H9 (cell line): ENCODE data around the gene NTF3. TPM values are rescaled to one million over a fixed set of nuclear protein-coding genes. Genes with fewer than 3 reads are reported as not detected.

Experiments
- DNase-seq: peaks from one replicate; pipeline ENCODE4 v3.0.0-alpha.2; 2017
- H2AFZ ChIP-seq: one replicate; pipeline ENCODE4 v1.6.1; 2013; ENCODE audit warnings: mild to moderate bottlenecking, low read length, control low read depth, moderate library complexity
- H2AK5ac ChIP-seq: 2 replicates; pipeline ENCODE4 v1.6.1; 2013; ENCODE audit warnings: low read length, control low read depth, mixed read lengths; ENCODE audit not compliant: insufficient read length
- H2BK120ac ChIP-seq: one replicate; pipeline ENCODE4 v1.6.1; 2013; ENCODE audit warnings: low read depth, mild to moderate bottlenecking, low read length, control low read depth, inconsistent platforms; ENCODE audit not compliant: poor library complexity, severe bottlenecking
- H2BK12ac ChIP-seq: 2 replicates; pipeline ENCODE4 v1.6.1; 2013; ENCODE audit warnings: low read length, control low read depth, mixed read lengths, low read depth; ENCODE audit not compliant: insufficient read length
- H2BK15ac ChIP-seq: 2 replicates; pipeline ENCODE4 v1.6.1; 2013; ENCODE audit warnings: low read depth, low read length, control low read depth
- H2BK20ac ChIP-seq: one replicate; pipeline ENCODE4 v1.6.1; 2013; ENCODE audit warnings: low read depth, mild to moderate bottlenecking, low read length, control low read depth, inconsistent platforms; ENCODE audit not compliant: poor library complexity, severe bottlenecking
- H2BK5ac ChIP-seq: 2 replicates; pipeline ENCODE4 v1.6.1; 2013; ENCODE audit warnings: low read length, control low read depth, mixed read lengths; ENCODE audit not compliant: insufficient read length
- H3K14ac ChIP-seq: 2 replicates; pipeline ENCODE4 v1.6.1; 2013; ENCODE audit warnings: low read length, control low read depth; ENCODE audit not compliant: insufficient read depth
- H3K18ac ChIP-seq: 2 replicates; pipeline ENCODE4 v1.6.1; 2013; ENCODE audit warnings: low read depth, mild to moderate bottlenecking, mixed read lengths, low read length, control low read depth; ENCODE audit not compliant: insufficient read length
- H3K23ac ChIP-seq: 2 replicates; pipeline ENCODE4 v1.6.1; 2013; ENCODE audit warnings: low read length, control low read depth, mixed read lengths, low read depth; ENCODE audit not compliant: insufficient read length
- H3K23me2 ChIP-seq: 2 replicates; pipeline ENCODE4 v1.6.1; 2013; ENCODE audit warnings: low read depth, mild to moderate bottlenecking, mixed read lengths, low read length, control low read depth; ENCODE audit not compliant: insufficient read length, poor library complexity, severe bottlenecking
- H3K27ac ChIP-seq: 2 replicates; pipeline ENCODE4 v1.5.1; 2013; ENCODE audit warnings: low read length, control low read depth, mixed read lengths, low read depth; ENCODE audit not compliant: insufficient read length
- H3K27me3 ChIP-seq: 2 replicates; pipeline ENCODE4 v1.6.1; 2013; ENCODE audit warnings: low read length, control low read depth, inconsistent platforms; ENCODE audit not compliant: insufficient read depth
- H3K4ac ChIP-seq: 2 replicates; pipeline ENCODE4 v1.6.1; 2013; ENCODE audit warnings: low read depth, mild to moderate bottlenecking, control low read depth, inconsistent platforms, low read length, moderate library complexity
- H3K4me1 ChIP-seq: 2 replicates; pipeline ENCODE4 v1.6.1; 2013; ENCODE audit warnings: low read length, control low read depth, inconsistent platforms; ENCODE audit not compliant: insufficient read depth
- H3K4me2 ChIP-seq: 2 replicates; pipeline ENCODE4 v1.6.1; 2013; ENCODE audit warnings: low read length, control low read depth, mixed read lengths; ENCODE audit not compliant: insufficient read length, insufficient read depth
- H3K56ac ChIP-seq: 2 replicates; pipeline ENCODE4 v1.6.1; 2013; ENCODE audit warnings: low read depth, mild to moderate bottlenecking, mixed read lengths, low read length, control low read depth; ENCODE audit not compliant: insufficient read length
- H3K79me1 ChIP-seq: 2 replicates; pipeline ENCODE4 v1.6.1; 2013; ENCODE audit warnings: low read depth, mild to moderate bottlenecking, moderate library complexity, low read length, control low read depth, inconsistent platforms; ENCODE audit not compliant: insufficient read depth, poor library complexity, severe bottlenecking
- H3K79me2 ChIP-seq: 2 replicates; pipeline ENCODE4 v1.6.1; 2013; ENCODE audit warnings: low read length, control low read depth, inconsistent platforms; ENCODE audit not compliant: insufficient read depth
- H3K9ac ChIP-seq: 2 replicates; pipeline ENCODE4 v1.6.1; 2013; ENCODE audit warnings: low read length, control low read depth, mixed read lengths; ENCODE audit not compliant: insufficient read length; ENCODE audit errors: extremely low read depth
- H3K9me3 ChIP-seq: one replicate; pipeline ENCODE4 v1.6.1; 2013; ENCODE audit warnings: low read depth, low read length, inconsistent platforms; ENCODE audit not compliant: control insufficient read depth
- H3T11ph ChIP-seq: one replicate; pipeline ENCODE4 v1.6.1; 2013; ENCODE audit warnings: mild to moderate bottlenecking, low read length, control low read depth, inconsistent platforms
- H4K20me1 ChIP-seq: one replicate; pipeline ENCODE4 v1.6.1; 2013; ENCODE audit not compliant: control insufficient read depth, insufficient read length, insufficient read depth
- H4K5ac ChIP-seq: 2 replicates; pipeline ENCODE4 v1.6.1; 2013; ENCODE audit warnings: low read depth, mild to moderate bottlenecking, mixed read lengths, low read length, control low read depth; ENCODE audit not compliant: insufficient read length
- H4K8ac ChIP-seq: replicated peaks from 2 replicates; pipeline ENCODE4 v1.6.1; 2013; ENCODE audit warnings: low read length, control low read depth, mixed read lengths, low read depth; ENCODE audit not compliant: insufficient read length
- H4K91ac ChIP-seq: 2 replicates; pipeline ENCODE4 v1.6.1; 2013; ENCODE audit warnings: low read depth, mild to moderate bottlenecking, moderate library complexity, mixed read lengths, low read length, control low read depth; ENCODE audit not compliant: insufficient read length
- H3K27ac Mint-ChIP-seq, 3 experiments: 2 replicates in 2 of 3; 3 replicates in 1 of 3; pipeline ENCODE4 v1.8.0; 2020 to 2021; ENCODE audit warnings: mixed read lengths in 3 of 3, mild to moderate bottlenecking in 1 of 3, moderate library complexity in 1 of 3
- H3K27me3 Mint-ChIP-seq: 2 replicates; pipeline ENCODE4 v1.8.0; 2021; ENCODE audit warnings: low read depth, mild to moderate bottlenecking, moderate library complexity, mixed read lengths
- H3K36me3 Mint-ChIP-seq, 3 experiments: 2 replicates in 2 of 3; 3 replicates in 1 of 3; pipeline ENCODE4 v1.8.0; 2020 to 2021; ENCODE audit warnings: low read depth in 3 of 3, mixed read lengths in 3 of 3; ENCODE audit not compliant: insufficient read depth in 1 of 3
- H3K4me1 Mint-ChIP-seq, 2 experiments: 2 replicates each; pipeline ENCODE4 v1.8.0; 2020; ENCODE audit warnings: mixed read lengths in 2 of 2
- H3K4me3 Mint-ChIP-seq, 2 experiments: 2 replicates in 1 of 2; 3 replicates in 1 of 2; pipeline ENCODE4 v1.8.0; 2020 to 2021; ENCODE audit warnings: mild to moderate bottlenecking in 2 of 2, mixed read lengths in 2 of 2, moderate library complexity in 1 of 2
- H3K9me3 Mint-ChIP-seq, 2 experiments: 2 replicates in 1 of 2; 3 replicates in 1 of 2; pipeline ENCODE4 v1.8.0; 2020; ENCODE audit warnings: mild to moderate bottlenecking in 2 of 2, mixed read lengths in 2 of 2, moderate library complexity in 1 of 2
- CTCF ChIP-seq: fragments of 200-600 bp; sonication (generic); conservative IDR thresholded peaks from 3 replicates; pipeline ENCODE4 v1.8.0; 2021; ENCODE audit warnings: antibody characterized with exemption, mild to moderate bottlenecking
- WGBS: extraction: QIAGEN DNeasy Blood & Tissue Kit; methylation state at CpG from one replicate; pipeline ENCODE4 v1.1.7; 2013; ENCODE audit warnings: missing lambda C conversion rate, low lambda C conversion rate, mixed read lengths; ENCODE audit not compliant: insufficient read length; ENCODE audit errors: extremely low coverage; 5-methylcytosine and 5-hydroxymethylcytosine counted together
- total RNA-seq: library from RNA; stranded (reverse); gene quantifications from 2 replicates; pipeline ENCODE4 v1.2.1, GENCODE V29; 2021

NTF3 gene
- total RNA-seq, 1 experiment from 2014 or later, result 0.48 TPM

- WGBS, result 100% methylated on average over 1 of the region's 6 CpGs
Observed at GRCh38 chr12:5476356-5476755, 44.4 kb downstream of the NTF3 start.

More at GRCh38 chr12:5476356-5476755, 44.4 kb downstream of the NTF3 start:
- H2BK120ac ChIP-seq, result no peak overlapping the region
- H2AFZ ChIP-seq, result no peak overlapping the region
- H3T11ph ChIP-seq, result no peak overlapping the region
- no peak for DNase-seq
- no peak for TF ChIP-seq CTCF
- no peak overlapping the region for H2BK20ac ChIP-seq
- Mint-ChIP-seq H3K4me1 (peaks cover 23 to 36% of the 10 kb centered on the region in 2 experiments), H3K36me3 (no peaks in the 10 kb centered on the region; a peak in 1 of 7 replicates), H3K9me3 (no peaks in the 10 kb centered on the region), H3K4me3 (no peak overlapping the region), H3K27me3 (peaks cover 28% of the 10 kb centered on the region), H3K27ac (no peak overlapping the region)
- H2BK12ac ChIP-seq, result no peak overlapping the region
- H3K14ac ChIP-seq, result no peak overlapping the region
- H3K23me2 ChIP-seq, result peaks cover 12% of the 10 kb centered on the region
- H4K91ac ChIP-seq, result no peak overlapping the region
- H4K20me1 ChIP-seq, result no peaks in the 10 kb centered on the region
- H4K5ac ChIP-seq, result no peak overlapping the region
- H3K56ac ChIP-seq, result no peak overlapping the region
- H2AK5ac ChIP-seq, result no peak overlapping the region
- no peak overlapping the region for H3K18ac ChIP-seq
- H2BK5ac ChIP-seq, result no peak overlapping the region
- no peak overlapping the region for H3K23ac ChIP-seq
- no peak overlapping the region for H2BK15ac ChIP-seq
- peaks cover 3% of the 10 kb centered on the region; the same call in 1 of the 2 replicates for H3K27me3 ChIP-seq
- no peaks in the 10 kb centered on the region for H3K9me3 ChIP-seq
- no peak overlapping the region for H3K4ac ChIP-seq
- H3K9ac ChIP-seq, result no peak overlapping the region
- no peaks in the 10 kb centered on the region for H3K79me2 ChIP-seq
- no peaks in the 10 kb centered on the region; the same call in 1 of the 2 replicates for H3K4me1 ChIP-seq
- H3K4me2 ChIP-seq, result no peak overlapping the region
- H4K8ac ChIP-seq, result no peak overlapping the region
- H3K27ac ChIP-seq, result no peak overlapping the region
- H3K79me1 ChIP-seq, result no peaks in the 10 kb centered on the region
